Endothelial cell (in vitro differentiated cells): ENCODE data around the gene PRSS21. TPM values are rescaled to one million over a fixed set of nuclear protein-coding genes. Genes with fewer than 3 reads are reported as not detected.

Experiments
- DNase-seq: peaks from one replicate; pipeline ENCODE4 v3.0.0; 2021; ENCODE audit warnings: low spot score
- H3K27ac Mint-ChIP-seq: one replicate; pipeline ENCODE4 v1.8.0; 2021; ENCODE audit warnings: mixed read lengths, inconsistent platforms; ENCODE audit not compliant: unreplicated experiment
- H3K27me3 Mint-ChIP-seq: one replicate; pipeline ENCODE4 v1.8.0; 2021; ENCODE audit warnings: mild to moderate bottlenecking, moderate library complexity, mixed read lengths, inconsistent platforms; ENCODE audit not compliant: unreplicated experiment
- H3K36me3 Mint-ChIP-seq: one replicate; pipeline ENCODE4 v1.8.0; 2021; ENCODE audit warnings: mild to moderate bottlenecking, low read depth, mixed read lengths, inconsistent platforms; ENCODE audit not compliant: unreplicated experiment
- H3K4me1 Mint-ChIP-seq: one replicate; pipeline ENCODE4 v1.8.0; 2021; ENCODE audit warnings: mild to moderate bottlenecking, mixed read lengths, inconsistent platforms; ENCODE audit not compliant: unreplicated experiment
- H3K4me3 Mint-ChIP-seq: one replicate; pipeline ENCODE4 v1.8.0; 2021; ENCODE audit warnings: mild to moderate bottlenecking, mixed read lengths, inconsistent platforms; ENCODE audit not compliant: unreplicated experiment
- H3K9me3 Mint-ChIP-seq: one replicate; pipeline ENCODE4 v1.8.0; 2021; ENCODE audit warnings: mixed read lengths, inconsistent platforms; ENCODE audit not compliant: unreplicated experiment
- CTCF ChIP-seq: fragments of 200-600 bp; sonication (generic); IDR thresholded peaks from one replicate; pipeline ENCODE4 v1.5.0; 2021; ENCODE audit warnings: antibody characterized with exemption; ENCODE audit not compliant: unreplicated experiment
- long read RNA-seq: library from polyadenylated mRNA; unstranded; transcript quantifications from one replicate; pipeline ENCODE4 v2.0.0, GENCODE V29; 2020; ENCODE audit not compliant: unreplicated experiment
- total RNA-seq: library from RNA; stranded (reverse); fragmentation: NEBNext Ultra II Directional; extraction: Animal tissue kit (Norgen Biotek cat#: 25700); gene quantifications from one replicate; pipeline ENCODE4 v1.2.1, GENCODE V29; 2021; ENCODE audit not compliant: unreplicated experiment

Gene PRSS21
- total RNA-seq = not detected
- long read RNA-seq = 0 reads

- no peak within 1 kb of the TSS for H3K27ac Mint-ChIP-seq
- TF ChIP-seq CTCF = peak; percentile 33
- H3K4me1 Mint-ChIP-seq = no peaks in the 10 kb centered on the region
- no peak within 1 kb of the TSS for H3K4me3 Mint-ChIP-seq
- peaks cover 12% of the 10 kb centered on the region for H3K27me3 Mint-ChIP-seq
- no peaks in the 10 kb centered on the region for H3K36me3 Mint-ChIP-seq
- DNase-seq = no peak
- H3K9me3 Mint-ChIP-seq = no peaks in the 10 kb centered on the region
Observed at GRCh38 chr16:2816751-2817339, at the start of gene PRSS21. Gene PRSS21, plus strand, starts transcription at chr16:2817237. Its CDS starts 32 bp downstream, at chr16:2817269.

DNA sequence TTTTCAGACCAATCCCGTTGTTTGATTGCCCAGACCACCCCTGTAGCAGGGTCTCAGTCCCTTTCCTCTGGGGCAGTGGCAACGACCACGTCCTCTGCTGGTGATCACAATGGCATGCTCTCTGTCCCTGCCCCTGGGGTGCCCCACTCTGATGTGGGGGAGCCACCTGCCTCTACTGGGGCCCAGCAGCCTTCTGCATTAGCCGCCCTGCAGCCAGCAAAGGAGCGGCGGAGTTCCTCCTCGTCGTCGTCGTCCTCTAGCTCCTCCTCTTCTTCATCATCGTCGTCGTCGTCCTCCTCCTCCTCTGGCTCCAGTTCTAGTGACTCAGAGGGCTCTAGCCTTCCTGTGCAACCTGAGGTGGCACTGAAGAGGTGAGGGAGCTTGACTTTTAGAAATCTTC is 49.1 kb upstream of the PRSS21 start:
- Mint-ChIP-seq H3K4me3 (peak overlapping the region; percentile 56), H3K4me1 (peaks cover 7% of the 10 kb centered on the region), H3K27me3 (peaks cover 11% of the 10 kb centered on the region), H3K36me3 (peaks cover 75% of the 10 kb centered on the region), H3K27ac (peak overlapping the region; percentile 48), H3K9me3 (no peaks in the 10 kb centered on the region)
- TF ChIP-seq CTCF = no peak
- no peak for DNase-seq

- H3K9me3 Mint-ChIP-seq = no peaks in the 10 kb centered on the region
- no peak overlapping the region for H3K27ac Mint-ChIP-seq
- H3K36me3 Mint-ChIP-seq = peaks cover 72% of the 10 kb centered on the region
- peaks cover 11% of the 10 kb centered on the region for H3K27me3 Mint-ChIP-seq
- no peak overlapping the region for H3K4me3 Mint-ChIP-seq
- TF ChIP-seq CTCF = no peak
- H3K4me1 Mint-ChIP-seq = peaks cover 7% of the 10 kb centered on the region
- no peak for DNase-seq
Observed at GRCh38 chr16:2768403-2769089, 48.5 kb upstream of the PRSS21 start.

- peaks cover 7% of the 10 kb centered on the region for H3K4me1 Mint-ChIP-seq
- H3K27me3 Mint-ChIP-seq = peaks cover 11% of the 10 kb centered on the region
- H3K9me3 Mint-ChIP-seq = no peaks in the 10 kb centered on the region
- peak overlapping the region; percentile 81 for H3K4me3 Mint-ChIP-seq
- no peak for TF ChIP-seq CTCF
- no peak for DNase-seq
- no peak overlapping the region for H3K27ac Mint-ChIP-seq
- H3K36me3 Mint-ChIP-seq = peaks cover 66% of the 10 kb centered on the region
Observed at GRCh38 chr16:2769100-2769529, 47.9 kb upstream of the PRSS21 start.

- no peak for TF ChIP-seq CTCF
- peak overlapping the region; percentile 81 for H3K4me3 Mint-ChIP-seq
- peaks cover 7% of the 10 kb centered on the region for H3K4me1 Mint-ChIP-seq
- H3K36me3 Mint-ChIP-seq = peaks cover 61% of the 10 kb centered on the region
- H3K27me3 Mint-ChIP-seq = peaks cover 11% of the 10 kb centered on the region
- no peaks in the 10 kb centered on the region for H3K9me3 Mint-ChIP-seq
- no peak for DNase-seq
- H3K27ac Mint-ChIP-seq = peak overlapping the region; percentile 66
Observed at GRCh38 chr16:2769675-2770056, 47.4 kb upstream of the PRSS21 start.
